HepG2 (cell line): ENCODE results near the gene ZNF792. TPM values are rescaled to one million over a fixed set of nuclear protein-coding genes. Genes with fewer than 3 reads are reported as not detected.

ENCODE experiments used
- ATAC-seq: fragments of 200-7000 bp; cut with Tn5 transposase; 3 replicates; pipeline ENCODE4 v1.9.1; 2020; ENCODE audit warnings: mild to moderate bottlenecking, moderate library complexity
- BruUV-seq: library from RNA; stranded (reverse); fragments of 400-500 nt; replicated peaks from 2 replicates; lab custom pipeline; 2021; lab: Mats Ljungman, UMichigan
- CTCF ChIA-PET: fragments of 300-600 bp; formaldehyde crosslinking; extraction: SDS; loops from one replicate; lab custom pipeline; 2021; ENCODE audit warnings: low total read pairs, inconsistent platforms, low intra/inter-chr PET ratio; lab: Yijun Ruan, JAX
- POLR2A ChIA-PET: fragments of 350-600 bp; sonication (Branson Sonifier 250); formaldehyde crosslinking; loops from one replicate; lab custom pipeline; 2020; ENCODE audit warnings: antibody characterized with exemption, inconsistent platforms; lab: Yijun Ruan, JAX
- DNase-seq: peaks from one replicate; pipeline ENCODE4 v3.0.0-alpha.2; 2015; ENCODE audit warnings: low spot score
- FAIRE-seq: peaks from 3 replicates; lab custom pipeline; 2011; peaks lifted over from hg19 to GRCh38; lab: Jason Lieb, UNC
- H2AFZ ChIP-seq: one replicate; pipeline ENCODE4 v1.6.1; 2011; ENCODE audit warnings: low read length, inconsistent platforms
- H3K27ac ChIP-seq: fragments of 300-600 bp; 3 replicates; pipeline ENCODE4 v1.8.0; 2011; ENCODE audit warnings: mixed run types, mild to moderate bottlenecking, mixed read lengths, low read length, inconsistent platforms; ENCODE audit not compliant: insufficient read depth; ENCODE audit errors: extremely low read length
- H3K27me3 ChIP-seq, 2 experiments: fragments of 200-600 bp in 1 of 2; 2 replicates in 1 of 2; 3 replicates in 1 of 2; pipeline versions ENCODE4 v1.6.0 to v1.8.0; 2011; ENCODE audit warnings: low read length in 2 of 2, mild to moderate bottlenecking in 2 of 2, moderate library complexity in 2 of 2, inconsistent platforms in 1 of 2; ENCODE audit not compliant: insufficient read depth in 2 of 2, control insufficient read depth in 1 of 2
- H3K36me3 ChIP-seq, 2 experiments: fragments of 200-600 bp in 1 of 2; replicated peaks in 1 of 2; 2 replicates in 1 of 2; 3 replicates in 1 of 2; pipeline versions ENCODE4 v1.5.1 to v1.8.0; 2011; ENCODE audit warnings: low read length in 2 of 2, inconsistent platforms in 1 of 2; ENCODE audit not compliant: insufficient read depth in 2 of 2, control insufficient read depth in 1 of 2
- H3K4me1 ChIP-seq: 2 replicates; pipeline ENCODE4 v1.5.1; 2012; ENCODE audit warnings: low read length, inconsistent platforms; ENCODE audit not compliant: insufficient read depth
- H3K4me2 ChIP-seq: 2 replicates; pipeline ENCODE4 v1.6.0; 2011; ENCODE audit warnings: low read depth, low read length, inconsistent platforms
- H3K4me3 ChIP-seq, 3 experiments: fragments of 200-600 bp in 1 of 3; sonication (generic), shearing (Covaris generic) in 1 of 3; replicated peaks in 1 of 3; 2 replicates each; pipeline ENCODE4 v1.5.1; 2011 to 2016; ENCODE audit warnings: low read length in 3 of 3, inconsistent platforms in 2 of 3, low read depth in 2 of 3, mild to moderate bottlenecking in 2 of 3, control low read depth in 1 of 3, mixed read lengths in 1 of 3; ENCODE audit not compliant: insufficient read depth in 1 of 3
- H3K79me2 ChIP-seq: one replicate; pipeline ENCODE4 v1.6.1; 2011; ENCODE audit warnings: low read length, inconsistent platforms; ENCODE audit not compliant: insufficient read depth
- H3K9ac ChIP-seq: 2 replicates; pipeline ENCODE4 v1.6.0; 2011; ENCODE audit warnings: mild to moderate bottlenecking, low read depth, low read length, inconsistent platforms; ENCODE audit not compliant: insufficient read depth
- H3K9me3 ChIP-seq: 2 replicates; pipeline ENCODE4 v1.5.1; 2012; ENCODE audit warnings: mild to moderate bottlenecking, low read length
- H4K20me1 ChIP-seq: 2 replicates; pipeline ENCODE4 v1.6.0; 2011; ENCODE audit warnings: inconsistent platforms, mild to moderate bottlenecking, low read length, moderate library complexity; ENCODE audit not compliant: insufficient read depth
- SNAPC2 ChIP-seq: sonication (generic); formaldehyde crosslinking; IDR thresholded peaks from 2 replicates; pipeline ENCODE4 v1.8.1; 2022; ENCODE audit warnings: mild to moderate bottlenecking, missing genetic modification reagents
- ZNF180 ChIP-seq: sonication (generic); formaldehyde crosslinking; IDR thresholded peaks from 2 replicates; pipeline ENCODE4 v1.4.0; 2020; ENCODE audit warnings: low read depth, missing genetic modification reagents, borderline replicate concordance
- ZNF296 ChIP-seq: sonication (generic); formaldehyde crosslinking; conservative IDR thresholded peaks from 2 replicates; pipeline ENCODE4 v1.5.0; 2020; ENCODE audit warnings: mild to moderate bottlenecking, missing genetic modification reagents
- ZNF570 ChIP-seq: sonication (generic); formaldehyde crosslinking; IDR thresholded peaks from 2 replicates; pipeline ENCODE4 v1.4.0; 2020; ENCODE audit warnings: mild to moderate bottlenecking, missing genetic modification reagents, borderline replicate concordance
- ZNF614 ChIP-seq: IDR thresholded peaks from 2 replicates; pipeline ENCODE4 v1.6.1; 2018; ENCODE audit warnings: missing biosample characterization, missing genetic modification reagents, inconsistent platforms, borderline replicate concordance
- WGBS: methylation state at CpG from one replicate; pipeline ENCODE4 v1.1.6; 2017; ENCODE audit warnings: low lambda C conversion rate; 5-methylcytosine and 5-hydroxymethylcytosine counted together
- in situ Hi-C: cut with HindIII; loops from 2 replicates; pipeline ENCODE4 v1.10.0; 2017; ENCODE audit warnings: low pct_unique_long_range_greater_than_20kb; ENCODE audit not compliant: extremely low pct_ligation_motif_present
- intact Hi-C: fragments of 100-400 bp; cut with micrococcal nuclease; formaldehyde crosslinking; loops from one replicate; pipeline ENCODE4 v1.10.0; 2022; ENCODE audit not compliant: unreplicated experiment
- polyA plus RNA-seq, 8 experiments: library from polyadenylated mRNA; depleted of rRNA in 3 of 8; stranded (reverse) in 7 of 8; unstranded in 1 of 8; fragments of >200 nt; fragmentation: Illumina TruSeq in 4 of 8; extraction: Trizol in 4 of 8; gene quantifications; 2 replicates each; pipeline versions ENCODE4 v1.2.1 to v1.2.3, GENCODE V29; 2011 to 2016; ENCODE audit warnings: low read depth in 4 of 8, missing spikeins in 1 of 8, mixed read lengths in 1 of 8; ENCODE audit not compliant: insufficient read depth in 1 of 8
- total RNA-seq, 5 experiments: library from RNA; depleted of rRNA; stranded (reverse); fragments of >200 nt; fragmentation: Illumina TruSeq; extraction: Trizol; gene quantifications; 2 replicates each; pipeline ENCODE4 v1.2.3, GENCODE V29; 2016; ENCODE audit warnings: low read depth in 1 of 5
- TF ChIP-seq, protein P1 (sequence below): sonication (generic); formaldehyde crosslinking; IDR thresholded peaks from 2 replicates; pipeline ENCODE4 v1.4.0; 2020; ENCODE audit warnings: mild to moderate bottlenecking, missing genetic modification reagents

Gene ZNF792
- total and polyA plus RNA-seq, 2 of the 13 experiments (the other 11 are each of a cell fraction or from before 2014, with no cell fraction given), result 5.5 to 11.5 TPM

DNA sequence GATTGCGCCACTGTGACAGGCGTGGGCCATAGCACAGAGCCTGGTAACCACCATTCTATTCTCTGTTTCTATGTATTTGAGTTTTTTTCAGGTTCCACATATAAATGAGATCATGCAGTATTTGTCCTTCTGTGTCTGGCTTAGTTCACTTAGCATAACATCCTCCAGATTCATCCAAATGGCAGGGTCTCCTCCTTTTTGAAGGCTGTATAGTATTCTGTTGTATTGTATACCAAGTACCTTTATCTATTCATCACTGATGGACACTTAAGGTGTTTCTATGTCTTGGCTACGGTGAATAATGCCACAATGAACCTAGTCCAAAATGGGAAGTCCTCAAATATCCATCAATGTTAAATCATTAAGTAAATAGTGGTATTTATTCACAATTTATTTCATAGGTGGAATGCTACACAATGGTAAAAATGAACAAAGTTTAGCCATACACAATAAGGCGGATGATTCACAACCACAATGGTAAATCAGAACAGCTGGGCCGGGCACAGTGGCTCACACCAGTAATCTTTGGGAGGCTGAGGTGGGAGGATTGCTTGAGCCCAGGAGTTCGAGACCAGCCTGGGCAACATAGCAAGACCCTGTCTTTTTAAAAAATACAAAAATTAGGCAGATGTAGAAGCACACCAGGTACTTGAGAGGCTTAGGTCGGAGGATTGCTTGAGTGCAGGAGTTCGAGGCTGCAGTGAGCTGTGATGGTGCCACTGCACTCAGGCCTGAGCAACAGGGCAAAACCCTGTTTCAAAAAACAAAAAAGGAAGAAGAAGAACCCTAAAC lies 27.7 kb upstream of the ZNF792 start:
- no peak overlapping the region for H3K4me2 ChIP-seq
- BruUV-seq, result no TSS peak
- CTCF ChIA-PET, result no interaction called here
- WGBS, result 72% methylated on average over 8 of the region's 8 CpGs
- intact Hi-C loops, result no loop called here
- POLR2A ChIA-PET, result no interaction called here
- H2AFZ ChIP-seq, result no peak overlapping the region
- no peak for ATAC-seq
- H4K20me1 ChIP-seq, result no peaks in the 10 kb centered on the region
- peaks cover 52% of the 10 kb centered on the region for H3K4me1 ChIP-seq
- no peak for DNase-seq
- H3K4me3 ChIP-seq, result no peak overlapping the region
- H3K36me3 ChIP-seq, result no peaks in the 10 kb centered on the region
- H3K27me3 ChIP-seq, result peaks cover 0 to 17% of the 10 kb centered on the region in 2 experiments; a peak in 3 of 5 replicates
- no peaks in the 10 kb centered on the region for H3K9me3 ChIP-seq
- TF ChIP-seq, protein P1, sequence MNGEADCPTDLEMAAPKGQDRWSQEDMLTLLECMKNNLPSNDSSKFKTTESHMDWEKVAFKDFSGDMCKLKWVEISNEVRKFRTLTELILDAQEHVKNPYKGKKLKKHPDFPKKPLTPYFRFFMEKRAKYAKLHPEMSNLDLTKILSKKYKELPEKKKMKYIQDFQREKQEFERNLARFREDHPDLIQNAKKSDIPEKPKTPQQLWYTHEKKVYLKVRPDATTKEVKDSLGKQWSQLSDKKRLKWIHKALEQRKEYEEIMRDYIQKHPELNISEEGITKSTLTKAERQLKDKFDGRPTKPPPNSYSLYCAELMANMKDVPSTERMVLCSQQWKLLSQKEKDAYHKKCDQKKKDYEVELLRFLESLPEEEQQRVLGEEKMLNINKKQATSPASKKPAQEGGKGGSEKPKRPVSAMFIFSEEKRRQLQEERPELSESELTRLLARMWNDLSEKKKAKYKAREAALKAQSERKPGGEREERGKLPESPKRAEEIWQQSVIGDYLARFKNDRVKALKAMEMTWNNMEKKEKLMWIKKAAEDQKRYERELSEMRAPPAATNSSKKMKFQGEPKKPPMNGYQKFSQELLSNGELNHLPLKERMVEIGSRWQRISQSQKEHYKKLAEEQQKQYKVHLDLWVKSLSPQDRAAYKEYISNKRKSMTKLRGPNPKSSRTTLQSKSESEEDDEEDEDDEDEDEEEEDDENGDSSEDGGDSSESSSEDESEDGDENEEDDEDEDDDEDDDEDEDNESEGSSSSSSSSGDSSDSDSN (CRISPR knock-in tag), result no peak
- TF ChIP-seq, all 625 proteins: peak for 0
- in situ Hi-C loops, result no loop called here
- Histone ChIP-seq H3K27ac (no peak overlapping the region), H3K9ac (no peak overlapping the region), H3K79me2 (no peaks in the 10 kb centered on the region)
- no peak for FAIRE-seq

DNA sequence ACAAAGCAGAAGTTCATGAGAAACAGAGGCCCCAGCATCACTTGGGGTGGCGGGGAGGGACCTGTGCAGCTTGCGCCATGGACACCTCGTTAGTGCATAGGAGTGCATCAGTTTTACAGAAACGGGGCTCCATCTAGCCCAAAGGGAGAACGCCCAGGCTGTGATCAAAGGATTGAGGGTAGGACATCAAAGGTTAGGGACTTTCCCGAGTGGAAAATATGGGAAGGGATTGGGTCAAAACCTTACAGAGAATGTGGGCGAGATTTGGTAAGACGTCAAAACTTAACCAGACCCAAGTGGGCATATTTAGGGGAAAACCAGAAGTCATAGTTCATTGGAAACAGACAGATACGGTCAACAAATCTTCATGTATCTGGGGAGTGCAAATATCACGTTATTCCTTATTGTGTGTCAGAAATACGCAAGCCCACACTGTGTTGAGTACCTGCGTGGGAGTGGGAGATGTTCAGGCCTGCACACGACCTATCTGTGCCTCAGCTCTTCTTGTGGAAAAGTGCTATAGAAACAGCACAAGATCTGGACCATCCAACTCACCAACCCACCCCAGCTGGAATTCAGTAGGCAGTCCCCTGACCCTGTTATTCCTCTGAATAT lies 26.7 kb upstream of the ZNF792 start:
- Histone ChIP-seq H3K27ac (no peak overlapping the region), H2AFZ (no peak overlapping the region), H3K4me1 (peaks cover 44% of the 10 kb centered on the region), H3K9ac (no peak overlapping the region), H3K4me2 (no peak overlapping the region), H3K79me2 (no peaks in the 10 kb centered on the region), H3K4me3 (no peak overlapping the region), H4K20me1 (no peaks in the 10 kb centered on the region), H3K27me3 (peaks cover 0 to 17% of the 10 kb centered on the region in 2 experiments; a peak in 3 of 5 replicates), H3K36me3 (no peaks in the 10 kb centered on the region)
- FAIRE-seq, result no peak
- ATAC-seq, result no peak
- DNase-seq, result no peak
- CTCF ChIA-PET, result no interaction called here
- POLR2A ChIA-PET, result no interaction called here
- intact Hi-C loops, result no loop called here
- in situ Hi-C loops, result no loop called here
- WGBS, result 16% methylated on average over 13 of the region's 13 CpGs
- BruUV-seq, result no TSS peak
- TF ChIP-seq ZNF570 (CRISPR knock-in tag) (no peak), ZNF180 (CRISPR knock-in tag) (no peak), ZNF614 (CRISPR knock-in tag) (no peak), SNAPC2 (no peak), ZNF296 (CRISPR knock-in tag) (no peak)
- TF ChIP-seq, all 625 proteins: peak for 0
- H3K9me3 ChIP-seq, result no peaks in the 10 kb centered on the region
